ENCODE measurements around the gene IARS2. TPM values are rescaled to one million over a fixed set of nuclear protein-coding genes. Genes with fewer than 3 reads are reported as not detected.

IARS2 gene
- total RNA-seq, 4 donors from 2014 or later = 43.3 to 59.0 (median 52.0) TPM

DNA sequence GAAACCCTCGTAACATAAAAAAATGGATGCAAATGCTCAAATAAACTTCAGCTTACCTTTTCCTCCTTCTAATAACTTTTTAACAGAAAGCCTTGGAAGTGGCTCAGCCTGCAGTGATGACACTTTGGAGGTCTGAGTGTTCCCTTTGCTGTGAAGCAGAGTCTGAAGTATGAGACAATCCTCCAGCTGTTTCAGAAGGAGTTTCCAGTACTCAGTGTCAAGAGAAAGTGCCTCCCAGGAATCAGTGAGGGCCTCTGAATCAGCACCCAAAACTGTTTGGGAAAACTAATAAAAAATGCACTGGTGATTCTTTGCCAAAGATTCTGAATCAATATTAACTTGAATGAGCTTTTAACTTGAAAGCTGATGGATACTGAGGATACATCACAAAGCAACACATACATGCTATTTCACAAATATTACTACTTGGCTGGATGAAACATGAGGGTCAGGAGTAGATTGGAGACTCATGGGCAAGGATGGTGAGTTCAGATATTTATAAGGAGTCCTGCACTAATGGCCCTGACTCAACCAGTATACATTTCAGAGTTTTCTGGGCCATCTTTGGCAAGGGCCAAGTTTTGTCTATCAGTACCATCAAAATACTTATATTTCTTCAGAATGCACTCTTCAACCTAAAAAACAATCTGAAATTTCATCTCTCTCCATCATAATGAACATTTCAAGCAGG, 77.0 kb downstream of the IARS2 start:
- no peaks in the 10 kb centered on the region for H3K27me3 ChIP-seq
- H3K27ac ChIP-seq = no peak overlapping the region
- H3K36me3 ChIP-seq = peaks cover 0 to 68% (median 26%) of the 10 kb centered on the region in 3 donors

DNA sequence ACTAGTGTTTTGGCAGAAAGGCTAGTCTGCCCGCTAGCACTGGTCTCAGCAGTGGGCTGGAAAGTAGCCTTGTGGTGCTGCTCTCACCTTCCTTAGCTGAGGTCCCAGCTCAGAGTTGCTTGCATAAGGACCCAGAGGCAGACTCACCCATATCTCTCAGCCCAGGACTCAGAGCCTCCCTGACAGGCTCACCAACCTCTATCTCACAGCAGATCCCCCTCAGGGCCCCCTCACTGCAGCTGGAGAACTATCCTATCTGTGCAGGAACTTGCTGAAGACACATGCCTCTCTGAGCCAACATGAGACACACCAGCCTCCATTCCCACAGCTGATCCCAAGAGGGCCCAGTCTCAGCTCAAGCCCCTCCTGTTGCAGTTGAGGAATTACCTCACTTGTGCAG, 82.6 kb downstream of the IARS2 start:
- Histone ChIP-seq H3K27ac (no peak overlapping the region), H3K4me1 (no peaks in the 10 kb centered on the region), H3K4me3 (no peak overlapping the region), H3K36me3 (peaks cover 0 to 61% (median 0%) of the 10 kb centered on the region in 3 donors), H3K9me3 (no peaks in the 10 kb centered on the region), H3K27me3 (no peaks in the 10 kb centered on the region)
- DNase-seq (ENCODE audit: low spot score in 2 of 2) = no peak
- WGBS, 2 donors = 89 to 100% methylated on average over 1 of the region's 1 CpG
- TF ChIP-seq EP300 (IDR thresholded peaks at IDR 0.05) = no peak
- TF ChIP-seq, protein P1, sequence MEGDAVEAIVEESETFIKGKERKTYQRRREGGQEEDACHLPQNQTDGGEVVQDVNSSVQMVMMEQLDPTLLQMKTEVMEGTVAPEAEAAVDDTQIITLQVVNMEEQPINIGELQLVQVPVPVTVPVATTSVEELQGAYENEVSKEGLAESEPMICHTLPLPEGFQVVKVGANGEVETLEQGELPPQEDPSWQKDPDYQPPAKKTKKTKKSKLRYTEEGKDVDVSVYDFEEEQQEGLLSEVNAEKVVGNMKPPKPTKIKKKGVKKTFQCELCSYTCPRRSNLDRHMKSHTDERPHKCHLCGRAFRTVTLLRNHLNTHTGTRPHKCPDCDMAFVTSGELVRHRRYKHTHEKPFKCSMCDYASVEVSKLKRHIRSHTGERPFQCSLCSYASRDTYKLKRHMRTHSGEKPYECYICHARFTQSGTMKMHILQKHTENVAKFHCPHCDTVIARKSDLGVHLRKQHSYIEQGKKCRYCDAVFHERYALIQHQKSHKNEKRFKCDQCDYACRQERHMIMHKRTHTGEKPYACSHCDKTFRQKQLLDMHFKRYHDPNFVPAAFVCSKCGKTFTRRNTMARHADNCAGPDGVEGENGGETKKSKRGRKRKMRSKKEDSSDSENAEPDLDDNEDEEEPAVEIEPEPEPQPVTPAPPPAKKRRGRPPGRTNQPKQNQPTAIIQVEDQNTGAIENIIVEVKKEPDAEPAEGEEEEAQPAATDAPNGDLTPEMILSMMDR (IDR thresholded peaks at IDR 0.05) = no peak

More for the DNA sequence above, 77.0 kb downstream of the IARS2 start:
- TF ChIP-seq, protein P1 (IDR thresholded peaks at IDR 0.05) = no peak
- TF ChIP-seq EP300 (IDR thresholded peaks at IDR 0.05) (no peak), POLR2A (IDR thresholded peaks at IDR 0.05) (no peak)
- Histone ChIP-seq H3K4me1 (no peaks in the 10 kb centered on the region), H3K4me3 (no peak overlapping the region), H3K9me3 (no peaks in the 10 kb centered on the region)
- 94 to 95% methylated on average over 1 of the region's 1 CpG for WGBS, 2 donors
- no peak for DNase-seq (ENCODE audit: low spot score in 2 of 2)

DNA sequence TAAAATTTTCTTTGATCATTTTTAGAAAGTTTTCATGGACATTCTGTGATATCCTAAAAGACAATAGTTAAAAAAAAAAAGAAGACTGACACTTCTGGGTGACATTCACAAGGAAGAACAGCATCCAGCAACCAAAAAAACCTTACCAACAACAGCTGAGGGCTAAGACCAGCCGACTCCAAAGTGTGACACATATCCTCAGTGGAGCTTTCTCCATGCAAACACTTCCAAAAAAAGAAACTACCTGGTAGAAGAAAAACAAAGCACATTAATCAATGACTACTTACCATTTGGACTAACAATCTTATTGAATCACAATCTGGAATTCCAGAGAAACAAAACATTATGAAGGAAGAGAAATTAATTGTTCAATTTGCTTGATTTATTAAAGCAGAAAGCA, 88.2 kb downstream of the IARS2 start:
- TF ChIP-seq EP300 (IDR thresholded peaks at IDR 0.05) = no peak
- TF ChIP-seq, protein P1 (IDR thresholded peaks at IDR 0.05) = no peak
- no peak for TF ChIP-seq POLR2A (IDR thresholded peaks at IDR 0.05)
- H3K27ac ChIP-seq = no peak overlapping the region
- H3K36me3 ChIP-seq = peaks cover 0 to 57% (median 0%) of the 10 kb centered on the region in 3 donors
- no peaks in the 10 kb centered on the region for H3K27me3 ChIP-seq
- H3K9me3 ChIP-seq = no peaks in the 10 kb centered on the region
- WGBS, 2 donors = 87 to 93% methylated on average over 1 of the region's 1 CpG
- no peak for DNase-seq (ENCODE audit: low spot score in 2 of 2)
- no peak overlapping the region for H3K4me3 ChIP-seq
- no peaks in the 10 kb centered on the region for H3K4me1 ChIP-seq

DNA sequence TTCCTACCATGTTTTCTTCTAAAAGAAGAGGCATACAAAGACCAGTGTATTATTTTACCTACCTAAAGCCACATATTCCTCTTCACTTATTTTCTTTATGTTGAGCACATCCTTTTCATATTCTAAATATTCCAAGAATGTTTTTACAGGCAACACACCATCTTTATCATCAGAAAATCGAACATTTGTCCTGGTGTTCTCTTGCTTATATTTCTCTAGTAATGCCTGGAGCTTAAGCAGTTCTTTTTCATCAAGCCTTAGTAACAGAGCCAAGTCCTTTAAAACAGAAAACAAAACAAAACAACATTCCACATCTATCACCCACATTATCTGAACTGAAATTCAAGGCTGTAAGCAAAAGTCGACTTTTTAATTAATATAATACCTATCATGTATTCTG, 88.7 kb downstream of the IARS2 start:
- TF ChIP-seq, protein P1 (IDR thresholded peaks at IDR 0.05) = no peak
- TF ChIP-seq POLR2A (IDR thresholded peaks at IDR 0.05) (no peak), EP300 (IDR thresholded peaks at IDR 0.05) (no peak)
- no peaks in the 10 kb centered on the region for H3K9me3 ChIP-seq
- WGBS, 2 donors = 58 to 63% methylated on average over 2 of the region's 2 CpGs
- H3K36me3 ChIP-seq = peaks cover 0 to 59% (median 0%) of the 10 kb centered on the region in 3 donors
- no peak overlapping the region for H3K4me3 ChIP-seq
- no peaks in the 10 kb centered on the region for H3K27me3 ChIP-seq
- H3K27ac ChIP-seq = no peak overlapping the region
- no peak for DNase-seq (ENCODE audit: low spot score in 2 of 2)
- no peaks in the 10 kb centered on the region for H3K4me1 ChIP-seq

DNA sequence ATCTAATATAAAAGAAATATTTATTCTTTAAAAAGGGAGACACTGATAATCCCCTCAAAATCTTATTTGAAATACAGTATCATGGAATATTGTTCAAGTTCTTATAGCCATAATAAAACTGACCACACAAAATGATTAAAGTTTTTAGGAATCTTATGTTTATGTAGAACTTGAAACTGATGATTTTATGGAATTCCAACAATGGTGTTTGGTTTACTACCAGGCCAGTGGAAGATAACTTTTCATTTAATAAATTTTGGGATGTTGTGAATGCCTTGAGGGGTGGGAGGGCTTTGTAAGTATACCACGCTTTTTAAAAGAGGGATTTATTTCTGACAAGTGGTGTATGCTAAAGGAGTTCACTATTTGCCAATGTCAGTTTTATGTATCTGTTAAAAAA, 90.6 kb downstream of the IARS2 start:
- Histone ChIP-seq H3K9me3 (no peaks in the 10 kb centered on the region), H3K4me3 (no peak overlapping the region), H3K36me3 (peaks cover 0 to 59% (median 0%) of the 10 kb centered on the region in 3 donors), H3K27ac (no peak overlapping the region), H3K4me1 (no peaks in the 10 kb centered on the region), H3K27me3 (no peaks in the 10 kb centered on the region)
- DNase-seq (ENCODE audit: low spot score in 2 of 2) = no peak
- 73 to 85% methylated on average over 1 of the region's 1 CpG for WGBS, 2 donors
- TF ChIP-seq POLR2A (IDR thresholded peaks at IDR 0.05) = no peak
- TF ChIP-seq, protein P1 (IDR thresholded peaks at IDR 0.05) = no peak
- TF ChIP-seq EP300 (IDR thresholded peaks at IDR 0.05) = no peak
